ENCODE results near the gene RP9. TPM values are rescaled to one million over a fixed set of nuclear protein-coding genes. Genes with fewer than 3 reads are reported as not detected.

The RP9 gene
- total RNA-seq (2022; extraction: Qiagen RNA extraction; ENCODE audit: low read depth), result 32.3 to 37.8 TPM (median 36.4 TPM) in 5 replicates

DNA sequence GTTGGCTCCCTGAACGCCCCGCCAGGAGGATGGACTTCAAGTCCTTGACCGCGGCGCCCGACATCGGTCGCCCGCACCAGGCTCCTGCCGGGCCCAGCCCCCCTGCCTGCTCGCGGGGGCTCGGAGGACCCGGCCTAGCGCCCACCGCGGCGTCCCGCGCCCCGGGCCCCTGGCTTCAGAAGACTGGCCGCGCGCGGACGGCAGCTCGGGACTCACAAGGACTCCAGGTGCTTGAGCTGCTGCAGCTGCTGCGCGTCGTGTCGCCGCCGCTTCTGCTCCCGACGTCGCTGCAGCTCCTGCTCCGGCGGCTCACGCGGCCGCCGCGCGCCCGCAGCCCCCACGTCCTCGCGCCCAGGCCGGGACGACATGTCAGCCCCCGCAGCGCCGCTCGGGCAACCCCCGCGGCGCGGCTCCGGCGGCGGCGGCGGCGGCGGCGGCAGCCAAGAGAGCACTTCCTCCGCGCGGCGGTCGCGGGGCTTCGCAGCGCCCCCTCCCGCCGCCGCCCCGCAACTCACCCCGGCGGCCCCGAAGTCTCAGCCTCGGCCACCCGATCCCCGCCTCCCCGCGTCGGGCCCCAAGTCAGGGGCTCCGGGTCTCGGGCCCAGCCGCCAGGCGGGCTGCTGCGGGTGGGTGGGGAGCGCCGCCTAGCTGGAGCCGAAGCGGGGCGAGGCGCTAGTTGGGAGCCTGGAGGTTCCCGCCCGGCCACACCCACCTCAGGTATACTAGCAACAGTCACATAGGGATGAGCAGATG lies at the start of gene RP9:
Gene RP9 (minus strand): TSS at position 400 of the 753 bp plus-strand sequence. CDS start 32 bp downstream, at position 368.

GRCh38 chr7:33128990-33129805 lies 20.0 kb upstream of the RP9 start, which contains the start of gene BBS9:
Gene BBS9 (plus strand): TSS chr7:33129564. CDS start chr7:33146253, 16,689 bp downstream.

GRCh38 chr7:33062023-33062781 lies 47.0 kb downstream of the RP9 start, which contains the start of gene NT5C3A:
Gene NT5C3A (minus strand): TSS chr7:33062776. CDS start chr7:33062705, 71 bp downstream.

Other genes with a start within 250 kb of the RP9 start
- 24.6 to 29.1 TPM (median 25.5 TPM) in 5 replicates for gene KBTBD2, start 217.6 kb downstream of the RP9 start, total RNA-seq (2022; extraction: Qiagen RNA extraction; ENCODE audit: low read depth)
- 73.8 to 142 TPM (median 84.9 TPM) in 5 replicates for gene FKBP9, start 152.0 kb downstream of the RP9 start, total RNA-seq (2022; extraction: Qiagen RNA extraction; ENCODE audit: low read depth)
- 35.8 to 51.8 TPM (median 37.3 TPM) in 5 replicates for gene NT5C3A, start 46.6 kb downstream of the RP9 start, total RNA-seq (2022; extraction: Qiagen RNA extraction; ENCODE audit: low read depth)
- gene BBS9, start 20.2 kb upstream of the RP9 start, total RNA-seq (2022; extraction: Qiagen RNA extraction; ENCODE audit: low read depth), result 2.8 to 3.8 TPM (median 3.4 TPM) in 5 replicates